GM21390 (cell line): Measurements from ENCODE around the gene SRI.
"Not testable (repeated sequence)": the region's sequence is repeated elsewhere in the genome, so short reads cannot be mapped to it uniquely, and the experiment has no call there.

Experiments
- ATAC-seq: cut with Tn5 transposase; IDR thresholded peaks from one replicate; pipeline ENCODE4 v1.9.1; 2021; ENCODE audit not compliant: unreplicated experiment

The SRI gene

DNA sequence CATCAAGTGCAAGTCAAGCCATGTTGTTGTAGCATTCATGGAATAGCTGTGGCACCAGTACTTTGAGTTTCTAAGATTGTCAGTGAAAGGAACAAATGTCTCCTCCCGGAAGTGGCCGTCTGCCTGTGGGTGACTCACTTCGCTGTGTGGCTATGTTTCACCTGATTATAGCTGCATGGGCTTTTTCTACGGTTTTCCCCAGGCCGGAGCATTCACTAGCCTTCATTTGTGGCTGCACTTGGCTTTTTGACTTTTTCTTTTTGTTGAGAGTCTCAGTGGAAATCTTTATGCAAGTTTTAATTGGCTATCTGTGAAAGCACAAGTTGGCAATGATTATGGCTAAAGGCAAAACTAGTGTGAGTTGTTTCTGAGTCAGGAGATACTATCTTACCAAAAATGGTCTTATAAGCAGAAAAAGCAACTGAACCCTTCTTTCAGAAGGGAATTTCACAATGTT, 35.0 kb downstream of the SRI start:
- ATAC-seq: no peak

DNA sequence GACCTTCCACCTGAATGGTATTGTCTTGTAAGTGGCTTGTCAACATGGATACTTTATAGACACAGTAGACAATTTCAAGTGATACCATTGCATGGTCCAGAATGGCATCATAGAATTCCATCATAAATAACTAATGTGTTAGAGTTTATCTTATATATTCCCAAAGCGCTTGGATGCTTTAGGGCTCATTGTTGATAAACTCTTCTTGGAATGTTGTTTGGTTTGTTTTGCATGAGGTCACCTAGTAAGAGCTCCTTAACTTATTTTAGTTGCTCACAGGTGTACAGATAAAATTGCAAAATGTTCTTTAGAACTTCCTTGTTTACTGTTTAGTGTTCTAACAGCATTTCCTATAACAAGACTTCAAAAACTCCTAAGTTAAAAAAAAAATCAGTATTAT, 36.8 kb downstream of the SRI start:
- ATAC-seq: no peak

DNA sequence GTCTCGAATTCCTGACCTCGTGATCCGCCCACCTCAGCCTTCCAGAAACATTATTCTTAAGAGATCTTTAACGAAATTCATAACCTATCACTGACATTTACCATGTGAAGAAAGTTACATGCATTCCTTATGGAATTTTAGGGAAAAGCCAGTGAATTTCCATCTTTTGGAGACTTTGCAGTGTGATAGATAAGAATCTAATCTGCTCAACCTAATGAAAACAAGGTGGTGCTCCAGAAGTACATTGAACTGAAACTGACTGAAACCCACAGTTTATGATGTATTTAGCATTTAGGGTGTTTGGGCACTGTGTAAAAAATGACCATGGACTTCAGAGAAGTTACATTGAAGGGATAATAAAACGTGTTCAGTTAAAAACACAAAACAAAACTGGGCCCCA, 43.6 kb downstream of the SRI start:
- ATAC-seq: no peak

DNA sequence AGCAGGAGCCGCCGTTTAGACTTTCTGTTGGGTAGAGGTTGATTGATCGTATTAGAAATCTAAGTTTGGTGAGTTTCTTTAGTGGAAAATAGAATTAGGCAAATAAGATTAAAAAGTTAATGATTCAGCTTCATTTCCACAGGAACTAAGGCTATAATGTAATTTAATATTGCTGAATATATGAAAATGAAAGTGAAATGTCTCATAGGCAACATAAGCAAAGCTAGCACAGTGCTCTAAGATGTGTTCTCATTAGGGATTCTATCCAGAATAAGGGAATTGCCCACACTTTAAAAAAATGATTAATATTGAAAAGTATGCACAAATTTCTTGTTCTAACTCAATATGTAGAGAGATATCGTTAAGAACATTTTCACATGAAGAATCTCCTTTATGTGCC, 47.0 kb downstream of the SRI start:
- no peak for ATAC-seq

DNA sequence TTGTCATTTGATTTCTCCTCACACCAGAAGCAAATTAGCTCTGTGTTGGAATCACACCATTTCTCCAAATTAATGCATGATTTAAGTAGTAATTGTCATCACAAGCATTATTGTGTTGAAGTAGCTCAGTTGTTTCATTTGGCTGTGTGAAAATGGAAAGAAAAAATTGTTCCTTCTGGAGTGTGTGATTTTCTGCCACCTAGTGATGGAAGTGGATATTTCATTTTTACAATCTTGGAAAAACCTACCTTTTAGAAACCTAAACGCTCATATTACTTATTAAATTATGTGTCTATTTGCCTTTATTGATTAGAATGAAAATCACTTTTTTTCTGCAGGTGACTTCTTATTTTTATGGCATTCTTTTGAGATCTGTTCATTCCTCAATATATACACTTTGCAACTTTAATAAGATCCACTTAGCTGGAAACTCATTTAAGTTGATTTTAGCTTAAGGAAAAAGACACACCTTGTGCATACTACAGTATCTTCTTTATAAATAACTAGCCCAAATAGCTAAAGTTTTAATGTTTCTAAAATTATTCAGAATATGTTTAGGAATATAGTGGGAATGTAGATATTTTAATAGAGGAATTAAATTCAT, 50.0 kb downstream of the SRI start:
- ATAC-seq: peak; percentile 53

DNA sequence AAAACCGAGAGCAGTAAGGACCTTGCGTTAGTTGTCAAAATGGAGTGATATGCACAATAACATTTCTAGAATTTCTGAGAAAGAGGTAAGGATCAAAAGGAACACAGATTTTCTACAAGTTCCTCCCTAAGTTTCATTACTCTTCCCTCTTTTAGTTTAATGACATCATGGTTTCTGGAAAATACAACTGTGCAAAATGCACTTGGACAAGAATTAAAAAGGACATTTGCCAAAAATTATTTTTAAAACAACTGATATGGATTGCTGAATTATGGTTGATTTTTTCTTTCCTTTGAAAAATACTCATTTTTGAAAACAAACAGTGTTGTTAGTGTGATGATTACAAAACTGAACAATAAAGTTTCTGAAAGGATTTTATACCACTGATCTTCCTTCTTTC, 52.1 kb downstream of the SRI start:
- ATAC-seq: no peak

DNA sequence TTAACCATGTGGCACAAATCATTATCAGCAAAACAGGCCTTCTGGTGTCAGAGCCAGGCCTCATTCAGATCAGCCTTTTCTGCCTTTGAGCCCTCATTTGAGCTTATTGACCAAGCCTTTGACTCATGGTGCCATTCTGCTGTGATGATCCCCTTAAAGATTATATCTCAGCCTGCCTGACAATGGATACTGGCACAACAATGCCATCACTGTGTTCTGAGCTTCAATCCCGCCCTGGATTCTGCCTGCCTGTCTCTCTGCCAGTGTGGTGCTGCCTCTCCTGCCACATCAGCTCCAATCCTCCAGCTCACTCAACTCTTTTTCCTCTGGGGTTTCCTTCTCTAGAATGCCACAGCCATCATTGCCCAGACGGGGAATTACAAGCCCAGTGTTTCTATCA, 52.6 kb downstream of the SRI start:
- no peak for ATAC-seq

DNA sequence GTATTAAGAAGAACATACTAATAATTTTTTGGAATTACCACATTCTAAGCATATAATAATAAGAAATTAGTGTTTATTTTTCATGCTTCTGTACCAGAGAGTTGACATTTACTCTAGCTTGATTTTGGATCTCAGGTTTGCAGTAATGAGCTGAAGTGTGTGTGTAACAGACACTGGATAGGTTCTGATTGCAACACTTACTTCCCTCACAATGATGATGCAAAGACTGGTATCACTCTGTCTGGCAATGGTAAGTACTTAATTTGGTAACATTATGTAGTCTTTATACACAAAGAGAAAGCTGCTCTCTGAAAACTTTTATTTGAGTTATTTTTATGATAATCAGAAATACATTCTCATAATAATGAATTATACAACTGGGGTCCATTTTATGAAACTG, 54.1 kb downstream of the SRI start:
- no peak for ATAC-seq

DNA sequence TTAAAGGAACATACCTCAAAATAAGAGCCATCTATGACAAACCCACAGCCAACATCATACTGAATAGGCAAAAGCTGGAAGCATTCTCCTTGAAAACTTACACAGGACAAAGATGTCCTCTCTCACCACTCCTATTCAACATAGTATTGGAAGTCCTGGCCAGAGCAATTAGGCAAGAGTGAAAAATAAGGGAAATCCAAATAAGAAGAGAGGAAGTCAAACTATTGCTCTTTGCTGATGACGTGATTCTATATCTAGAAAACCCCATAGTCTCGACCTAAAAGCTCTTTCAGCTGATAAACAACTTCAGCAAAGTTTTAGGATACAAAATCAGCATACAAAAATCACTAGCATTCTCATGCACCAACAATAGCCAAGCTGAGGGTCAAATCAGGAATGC, 60.1 kb downstream of the SRI start:
- not testable (repeated sequence) for ATAC-seq

DNA sequence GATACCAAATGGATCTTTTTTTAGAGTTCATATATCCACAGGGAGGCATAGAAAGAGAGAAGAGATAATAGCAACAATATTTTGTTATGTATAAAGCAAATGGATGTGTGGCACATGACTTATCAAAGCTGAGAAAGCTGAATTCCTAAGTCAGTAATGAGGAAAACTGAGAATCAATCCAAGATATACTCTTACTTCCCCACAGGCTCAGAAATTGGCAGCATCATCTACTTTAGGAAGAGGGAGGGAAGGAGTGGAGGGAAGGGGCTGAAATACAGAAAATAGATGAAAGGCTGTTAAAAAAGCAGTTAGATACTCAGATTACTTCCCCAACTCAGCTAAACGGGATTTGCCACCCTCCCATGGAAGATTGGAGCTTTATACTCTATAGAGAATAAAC, 63.5 kb downstream of the SRI start:
- no peak for ATAC-seq

DNA sequence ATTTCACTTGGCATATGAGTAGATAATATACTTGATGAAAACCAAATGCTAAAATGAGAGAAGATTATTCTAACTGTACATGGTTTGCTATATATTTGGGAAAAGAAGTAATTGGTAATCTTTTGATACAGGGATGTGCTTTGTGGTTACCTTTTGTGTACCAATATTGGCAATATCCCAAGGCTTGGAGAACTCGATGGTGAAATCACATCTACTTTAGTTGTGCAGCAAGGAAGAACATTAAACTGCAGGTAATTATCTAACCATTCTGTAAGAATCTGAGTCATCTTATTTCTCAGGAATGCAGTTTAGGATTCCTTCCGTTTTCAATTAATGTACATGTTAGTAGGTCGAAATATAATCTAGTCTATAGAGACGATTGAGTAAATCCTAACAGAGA, 64.1 kb downstream of the SRI start:
- ATAC-seq: no peak
